ENCODE results near the gene ZYX.

ZYX gene

DNA sequence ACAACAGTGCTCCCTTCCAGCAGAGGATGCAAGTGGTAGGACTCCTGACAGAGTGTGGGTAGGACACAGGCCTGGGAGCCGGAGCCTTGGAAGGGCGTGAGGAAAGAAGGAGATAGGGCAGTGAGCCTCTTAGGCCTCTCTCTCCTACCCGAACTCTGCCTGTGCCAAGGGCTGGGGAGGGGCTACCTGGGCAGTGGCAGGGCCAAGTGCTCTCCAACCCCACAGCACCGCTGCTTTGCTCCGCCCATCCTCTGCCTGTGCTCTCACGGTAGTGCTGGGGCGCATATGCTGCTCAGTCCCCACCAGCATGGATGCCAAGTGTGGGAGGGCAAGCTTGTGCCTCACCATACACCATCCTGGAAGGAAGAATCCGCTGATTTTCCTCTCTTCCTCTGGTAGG, 26.2 kb upstream of the ZYX start:
- FAIRE-seq (no peak), DNase-seq (ENCODE audit: insufficient read length) (no peak)
- TF ChIP-seq POLR2AphosphoS5 (IDR thresholded peaks at IDR 0.05; ENCODE audit: low read depth, low read length) (no peak), POLR2A (IDR thresholded peaks at IDR 0.05; ENCODE audit: low read depth, low read length) (no peak), TAF1 (IDR thresholded peaks at IDR 0.05; ENCODE audit: borderline replicate concordance, low read depth, low read length) (no peak)

DNA sequence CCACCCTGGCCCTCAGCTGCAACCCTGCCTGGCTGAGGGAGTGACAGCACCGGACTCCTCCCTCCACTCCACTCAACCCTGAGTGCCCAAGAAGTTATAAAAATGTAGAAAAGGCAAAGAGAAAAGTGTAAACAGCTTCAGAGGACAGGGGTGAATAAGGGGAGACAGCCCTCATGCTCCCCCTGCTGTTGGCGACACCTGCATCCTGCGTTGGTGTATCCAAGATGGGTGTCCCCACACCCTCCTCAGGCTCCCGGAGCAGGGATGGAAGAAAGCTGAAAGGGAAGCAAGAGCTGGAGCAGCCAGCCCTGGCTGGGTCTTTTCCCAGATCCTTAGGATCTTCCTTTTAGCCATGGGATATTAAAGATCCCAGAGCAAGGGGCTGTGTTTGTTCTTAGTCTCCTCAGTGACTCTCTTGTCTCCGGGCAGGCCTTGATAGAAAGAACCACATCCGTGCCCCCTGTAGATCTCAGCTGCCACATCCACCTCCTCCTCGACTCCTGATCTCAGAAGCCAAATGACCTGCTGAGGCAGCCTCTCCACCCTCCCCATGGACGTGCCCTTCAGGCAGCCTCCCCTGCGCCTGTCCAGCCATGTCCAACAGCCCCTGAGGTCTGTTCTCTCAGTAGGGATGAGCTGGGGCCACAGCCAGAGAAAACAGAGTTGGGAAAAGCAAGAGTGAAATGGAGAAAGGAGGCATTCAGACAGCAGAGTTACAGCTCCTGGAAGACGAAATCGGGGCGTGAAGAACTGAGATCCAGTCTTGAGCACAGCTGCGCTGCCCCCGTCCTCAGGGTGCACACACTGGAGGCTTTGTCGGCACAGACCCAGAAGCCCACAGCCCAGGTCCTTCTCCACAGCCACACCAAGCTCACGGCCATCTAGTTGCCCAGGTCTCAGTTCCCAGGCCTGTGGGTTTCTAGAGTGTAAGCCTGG, 25.4 kb upstream of the ZYX start:
- FAIRE-seq (no peak), DNase-seq (ENCODE audit: insufficient read length) (no peak)
- TF ChIP-seq TAF1 (IDR thresholded peaks at IDR 0.05; ENCODE audit: borderline replicate concordance, low read depth, low read length) (no peak), POLR2A (IDR thresholded peaks at IDR 0.05; ENCODE audit: low read depth, low read length) (no peak), POLR2AphosphoS5 (IDR thresholded peaks at IDR 0.05; ENCODE audit: low read depth, low read length) (no peak)

DNA sequence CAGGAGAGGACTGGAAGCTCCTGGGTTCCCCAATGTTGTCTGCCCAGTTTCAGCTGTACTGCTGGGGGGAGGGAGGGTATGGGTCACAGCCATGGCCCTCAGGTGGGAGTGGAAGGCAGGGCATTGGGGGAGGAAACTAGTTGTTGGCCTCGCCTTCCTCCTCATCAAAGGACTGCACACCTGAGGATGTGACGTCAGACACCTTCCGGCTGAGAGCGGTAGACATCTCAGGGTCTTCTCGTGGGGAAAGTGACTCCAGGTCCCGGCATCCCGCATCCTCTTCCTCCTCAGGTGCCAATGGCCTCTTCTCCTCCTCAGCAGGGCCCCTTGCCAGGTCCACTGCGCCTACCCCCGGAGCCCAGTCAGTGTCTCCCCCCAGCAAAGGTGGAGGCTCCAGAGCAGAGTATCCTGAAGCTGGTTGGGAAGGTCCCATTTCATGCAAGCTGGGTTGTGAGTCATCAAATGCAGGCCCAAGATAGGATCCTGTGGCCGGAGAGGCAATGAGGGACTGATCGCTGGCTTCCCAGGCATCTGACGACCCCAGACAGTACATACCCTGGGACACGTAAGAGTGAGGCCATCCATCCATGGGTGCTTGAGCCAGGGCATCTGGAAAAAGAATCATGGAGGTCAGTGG, 24.6 kb upstream of the ZYX start:
- TF ChIP-seq POLR2AphosphoS5 (IDR thresholded peaks at IDR 0.05; ENCODE audit: low read depth, low read length) (no peak), TAF1 (IDR thresholded peaks at IDR 0.05; ENCODE audit: borderline replicate concordance, low read depth, low read length) (no peak), POLR2A (IDR thresholded peaks at IDR 0.05; ENCODE audit: low read depth, low read length) (no peak)
- FAIRE-seq = no peak
- DNase-seq (ENCODE audit: insufficient read length) = no peak

DNA sequence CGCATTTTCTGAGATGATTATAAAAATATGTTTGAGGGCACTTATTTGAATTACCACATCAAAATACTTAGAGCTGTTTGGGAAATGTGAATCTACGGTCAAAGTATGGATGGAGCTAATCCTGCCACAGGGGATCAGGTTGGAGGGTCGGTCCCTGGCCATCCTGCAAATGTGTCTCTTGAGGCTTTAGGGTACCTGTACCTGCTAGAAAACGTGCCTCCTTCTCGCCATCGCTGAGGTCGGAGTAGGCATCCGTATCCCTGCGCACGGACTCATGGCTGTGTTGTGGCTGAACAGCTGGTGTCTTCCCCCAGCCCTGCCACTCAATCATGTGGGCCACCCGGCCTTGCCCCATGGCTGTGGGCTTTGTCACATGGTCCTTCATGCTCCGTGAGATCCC, 22.5 kb upstream of the ZYX start:
- FAIRE-seq = no peak

DNA sequence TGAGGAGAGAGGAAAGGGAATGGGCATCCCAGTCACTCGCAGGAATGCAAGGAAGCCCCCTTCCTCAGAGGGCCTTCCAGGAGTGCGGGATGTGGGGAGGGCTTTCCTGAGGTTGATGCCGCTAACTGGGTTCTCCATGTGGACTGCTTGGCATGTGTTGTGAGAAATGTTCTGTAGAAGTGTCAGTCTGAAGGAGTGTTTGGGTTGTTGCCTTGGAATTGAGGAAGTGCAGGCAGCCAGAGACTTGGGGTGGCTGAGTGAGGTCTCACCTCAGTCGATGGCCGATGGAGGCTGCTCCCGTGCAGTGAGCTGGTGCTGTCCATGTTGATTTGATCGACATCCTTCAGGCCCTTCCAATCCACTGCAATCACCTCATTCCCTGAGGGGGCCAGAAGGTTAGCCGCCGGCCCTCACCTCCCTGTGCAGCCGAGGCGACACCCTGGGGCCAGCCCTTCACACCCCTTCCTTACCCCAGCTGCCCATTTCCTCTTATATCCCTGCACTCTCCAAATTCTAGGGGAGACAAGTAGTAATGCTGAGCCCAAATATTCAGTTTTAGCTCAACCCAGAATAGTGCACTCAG, 21.3 kb upstream of the ZYX start:
- no peak for TF ChIP-seq POLR2AphosphoS5 (IDR thresholded peaks at IDR 0.05; ENCODE audit: low read depth, low read length)
- TF ChIP-seq TAF1 (IDR thresholded peaks at IDR 0.05; ENCODE audit: borderline replicate concordance, low read depth, low read length) = no peak
- TF ChIP-seq POLR2A (IDR thresholded peaks at IDR 0.05; ENCODE audit: low read depth, low read length) = no peak
- no peak for FAIRE-seq

More for the DNA sequence above, 22.5 kb upstream of the ZYX start:
- DNase-seq (ENCODE audit: insufficient read length) = no peak
- TF ChIP-seq TAF1 (IDR thresholded peaks at IDR 0.05; ENCODE audit: borderline replicate concordance, low read depth, low read length) (no peak), POLR2AphosphoS5 (IDR thresholded peaks at IDR 0.05; ENCODE audit: low read depth, low read length) (no peak), POLR2A (IDR thresholded peaks at IDR 0.05; ENCODE audit: low read depth, low read length) (no peak)

DNA sequence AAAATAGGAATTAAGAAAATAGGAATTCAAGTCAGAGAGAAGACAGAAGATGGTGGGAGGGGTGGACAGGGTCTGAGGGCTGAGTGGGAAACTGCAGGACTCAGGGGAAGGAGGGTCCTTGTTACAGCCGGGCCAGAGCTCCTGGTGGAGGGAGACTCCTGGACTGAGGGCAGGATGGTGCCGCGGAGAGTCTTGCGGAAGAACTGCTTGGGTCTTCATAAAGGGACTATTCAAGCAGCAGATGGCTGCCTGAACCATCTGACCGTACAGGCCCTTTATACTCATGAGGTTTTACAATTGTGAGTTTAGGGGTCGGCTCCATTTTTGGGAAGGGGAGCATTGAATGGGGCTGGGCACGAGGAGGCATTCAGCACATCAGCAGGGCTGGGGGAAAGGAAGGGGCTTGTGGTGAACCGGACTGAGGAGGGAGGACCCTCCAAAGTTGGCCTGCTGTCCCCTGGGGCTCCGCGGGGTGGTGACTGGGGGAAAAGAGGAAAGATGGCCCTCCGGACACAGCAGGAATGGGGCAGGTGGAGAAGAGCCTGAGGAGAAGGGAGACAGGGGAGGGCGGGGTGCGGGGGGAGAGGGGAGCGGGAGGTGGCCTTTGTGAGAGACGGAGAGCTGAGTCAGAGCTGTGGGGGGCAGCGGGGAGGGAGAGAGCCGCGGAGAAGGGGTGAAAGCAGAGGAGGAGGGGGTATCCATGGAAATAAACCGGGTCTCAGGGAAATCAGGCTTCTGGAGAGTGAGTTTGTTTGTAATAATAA, 20.2 kb upstream of the ZYX start:
- FAIRE-seq (no peak), DNase-seq (ENCODE audit: insufficient read length) (no peak)
- no peak for TF ChIP-seq POLR2AphosphoS5 (IDR thresholded peaks at IDR 0.05; ENCODE audit: low read depth, low read length)
- no peak for TF ChIP-seq TAF1 (IDR thresholded peaks at IDR 0.05; ENCODE audit: borderline replicate concordance, low read depth, low read length)
- TF ChIP-seq POLR2A (IDR thresholded peaks at IDR 0.05; ENCODE audit: low read depth, low read length) = no peak

More for the DNA sequence above, 21.3 kb upstream of the ZYX start:
- DNase-seq (ENCODE audit: insufficient read length) = no peak

DNA sequence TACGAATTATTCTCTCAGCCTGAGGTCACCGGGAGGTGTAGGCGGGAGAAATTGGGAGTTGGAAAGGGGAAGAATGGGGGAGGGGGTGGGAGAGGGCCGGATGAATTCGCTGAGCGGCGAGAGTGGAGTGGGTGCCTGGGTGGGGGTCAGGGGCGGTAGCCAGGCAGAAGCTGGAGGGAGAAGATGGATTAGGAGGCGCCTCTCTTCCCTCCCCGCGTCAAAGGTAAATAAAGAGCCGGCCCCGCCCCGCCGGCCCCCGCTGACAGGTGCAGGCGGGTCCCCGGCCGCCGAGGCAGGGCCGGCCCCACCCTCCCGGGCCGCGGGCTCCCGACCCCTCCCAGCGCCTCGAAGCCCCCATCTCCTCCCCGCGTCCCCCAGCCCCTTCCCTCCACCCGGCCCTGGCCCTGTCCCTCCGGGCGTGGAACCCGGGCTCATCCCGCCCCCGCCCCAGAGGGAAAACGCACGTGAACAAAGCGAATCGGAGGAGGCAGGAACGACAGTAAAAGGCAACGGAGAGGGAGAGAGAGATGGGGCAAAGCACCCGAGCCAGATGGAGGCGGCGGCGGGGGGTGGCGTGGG, 19.5 kb upstream of the ZYX start:
- FAIRE-seq = no peak
- TF ChIP-seq POLR2A (IDR thresholded peaks at IDR 0.05; ENCODE audit: low read depth, low read length) (no peak), TAF1 (IDR thresholded peaks at IDR 0.05; ENCODE audit: borderline replicate concordance, low read depth, low read length) (no peak), POLR2AphosphoS5 (IDR thresholded peaks at IDR 0.05; ENCODE audit: low read depth, low read length) (no peak)
- no peak for DNase-seq (ENCODE audit: insufficient read length)

DNA sequence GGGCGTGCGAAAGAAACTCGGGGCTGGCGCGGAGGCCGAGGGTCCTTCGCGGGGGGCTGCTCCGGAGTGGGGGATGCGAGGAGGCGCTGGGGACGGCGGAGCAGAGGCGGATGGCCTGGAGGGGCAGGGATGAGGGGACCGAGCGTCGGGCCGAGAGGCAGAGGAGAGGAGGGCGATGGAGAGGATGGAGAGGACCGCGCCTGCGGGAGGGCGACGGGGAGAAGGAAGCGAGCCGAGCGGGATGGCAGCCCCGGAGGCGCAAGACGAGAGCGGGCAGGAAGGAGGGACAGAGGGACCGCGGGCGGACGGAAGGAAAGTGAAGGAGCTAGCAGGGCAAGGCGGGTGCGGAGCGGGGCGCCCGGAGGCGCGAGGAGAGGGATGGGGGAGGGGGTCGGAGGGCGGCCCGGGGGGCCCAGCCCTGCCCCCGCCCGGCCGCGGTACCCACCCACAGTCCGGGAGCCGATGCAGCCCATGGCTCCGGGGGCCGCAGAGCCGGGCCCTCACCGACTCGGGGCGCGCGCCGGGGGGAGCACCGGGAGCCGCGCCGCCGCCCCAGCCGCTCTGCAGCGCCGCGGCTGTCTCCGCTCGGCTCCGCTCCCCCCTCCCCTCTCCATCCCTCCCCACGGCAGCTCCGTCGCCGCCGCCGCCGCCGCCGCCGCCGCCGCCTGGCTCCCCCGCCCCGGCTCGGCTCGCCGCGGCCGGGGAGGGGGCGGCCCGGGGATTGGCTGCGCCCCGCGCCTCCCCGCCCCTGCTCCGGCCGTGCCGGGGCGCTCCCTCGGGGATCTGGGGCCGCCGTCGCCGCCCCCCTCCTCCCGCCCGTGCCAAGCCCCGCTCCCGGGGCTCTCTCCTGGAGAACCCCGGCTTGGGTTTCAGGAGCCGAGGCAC, 18.8 kb upstream of the ZYX start, which contains the start of gene FAM131B:
Gene FAM131B (minus strand): TSS at position 583 of the 885 bp plus-strand sequence. CDS start 110 bp downstream, at position 473.
- no peak for FAIRE-seq
- TF ChIP-seq TAF1 (IDR thresholded peaks at IDR 0.05; ENCODE audit: borderline replicate concordance, low read depth, low read length) (no peak), POLR2AphosphoS5 (IDR thresholded peaks at IDR 0.05; ENCODE audit: low read depth, low read length) (no peak)
- peak; percentile 50 for DNase-seq (ENCODE audit: insufficient read length)

DNA sequence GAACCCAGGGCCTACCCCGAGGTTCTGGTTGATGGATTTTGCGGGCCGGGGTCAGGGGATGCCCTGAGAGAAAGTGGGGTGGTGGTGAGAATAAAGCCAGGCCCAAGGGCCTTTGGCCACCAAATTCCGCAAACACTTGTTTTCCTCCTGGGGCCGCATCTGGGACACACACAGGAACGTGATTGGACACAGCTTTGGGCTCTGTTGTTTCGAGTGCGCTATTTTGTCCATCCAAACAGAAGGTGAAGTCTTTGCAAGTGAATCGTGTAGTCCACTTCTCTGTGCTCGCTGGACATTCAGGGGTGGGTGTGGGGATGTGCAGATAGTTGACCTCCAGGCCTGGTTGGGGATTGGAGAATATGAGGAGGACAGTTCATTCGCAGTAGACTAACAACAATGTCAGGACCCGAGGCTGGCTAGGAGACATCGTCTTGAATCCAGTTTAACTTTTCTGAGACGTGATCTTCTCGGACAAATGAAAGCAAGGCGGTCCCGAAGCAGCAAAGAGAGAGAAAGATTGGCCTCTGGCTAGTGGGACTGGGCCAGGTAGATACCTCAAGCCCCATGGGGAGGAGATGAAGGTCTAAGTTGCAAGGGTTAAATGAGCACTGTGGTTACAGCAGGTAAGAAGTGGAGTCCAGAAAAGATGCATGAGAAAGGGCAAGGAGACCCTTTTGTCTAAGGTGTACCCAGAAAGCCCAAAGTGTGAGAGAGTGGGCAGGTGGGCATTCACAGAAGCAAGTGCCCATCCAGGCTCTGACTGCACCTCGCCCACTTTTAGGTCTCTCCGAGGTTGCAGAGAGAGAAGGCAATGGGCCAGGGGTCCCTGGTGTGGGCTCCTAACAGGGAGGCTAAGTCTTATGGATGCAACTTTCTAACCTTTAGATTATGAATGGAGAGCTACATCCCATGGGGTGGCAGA, 17.9 kb upstream of the ZYX start:
- DNase-seq (ENCODE audit: insufficient read length) = no peak
- FAIRE-seq = no peak
- no peak for TF ChIP-seq TAF1 (IDR thresholded peaks at IDR 0.05; ENCODE audit: borderline replicate concordance, low read depth, low read length)
- no peak for TF ChIP-seq POLR2AphosphoS5 (IDR thresholded peaks at IDR 0.05; ENCODE audit: low read depth, low read length)
- TF ChIP-seq POLR2A (IDR thresholded peaks at IDR 0.05; ENCODE audit: low read depth, low read length) = no peak

All from GM12892 (cell line).